B cell (primary cell): ENCODE data around the gene MSH3. TPM values are rescaled to one million over a fixed set of nuclear protein-coding genes. Genes with fewer than 3 reads are reported as not detected.
A peak's percentile ranks its signal among the peaks of the same experiment; 100 is the strongest.

Experiments
- ATAC-seq: fragments of 200-7000 bp; cut with Tn5 transposase; one replicate; pipeline ENCODE4 v1.10.0; 2021; ENCODE audit warnings: low read depth, mild to moderate bottlenecking, moderate number of reproducible peaks, moderate library complexity
- CTCF ChIA-PET: fragments of 350-600 bp; sonication (Branson Sonifier 250); formaldehyde crosslinking; loops from one replicate; lab custom pipeline; 2021; ENCODE audit warnings: antibody characterized with exemption, inconsistent platforms; lab: Charles Lee
- POLR2A ChIA-PET: fragments of 350-600 bp; sonication (Branson Sonifier 250); formaldehyde crosslinking; loops from one replicate; lab custom pipeline; 2021; ENCODE audit warnings: antibody characterized with exemption; lab: Charles Lee
- DNase-seq: peaks from one replicate; pipeline ENCODE4 v3.0.0; 2013
- H2AFZ ChIP-seq: 2 replicates; pipeline ENCODE4 v1.6.1; 2012; ENCODE audit warnings: mild to moderate bottlenecking, low read depth, low read length; ENCODE audit not compliant: insufficient read depth, poor library complexity, severe bottlenecking
- H3K27ac ChIP-seq, 2 donors: 1 replicate in 1 of 2; 2 replicates in 1 of 2; pipeline ENCODE4 v1.5.1; 2012 to 2013; ENCODE audit warnings: low read length in 2 of 2, mild to moderate bottlenecking in 2 of 2, moderate library complexity in 1 of 2
- H3K27me3 ChIP-seq, 4 experiments: fragments of 200-600 bp in 1 of 4; sonication (generic) in 1 of 4; replicated peaks in 1 of 4; 1 replicate in 2 of 4; 2 replicates in 2 of 4; pipeline versions ENCODE4 v1.6.1 to v1.7.0; 2013 to 2016; ENCODE audit warnings: low read length in 3 of 4, mild to moderate bottlenecking in 2 of 4, mixed read lengths in 1 of 4, moderate library complexity in 1 of 4; ENCODE audit not compliant: insufficient read depth in 4 of 4, control insufficient read depth in 3 of 4; ENCODE audit errors: control extremely low read depth in 1 of 4
- H3K36me3 ChIP-seq, 2 experiments: replicated peaks in 1 of 2; 1 replicate in 1 of 2; 2 replicates in 1 of 2; pipeline versions ENCODE4 v1.6.1 to v1.7.1; 2013; ENCODE audit warnings: low read length in 1 of 2; ENCODE audit not compliant: insufficient read depth in 2 of 2, control insufficient read depth in 1 of 2; ENCODE audit errors: control extremely low read depth in 1 of 2, extremely low read depth in 1 of 2
- H3K4me1 ChIP-seq, 2 donors: fragments of 200-600 bp in 1 of 2; sonication (generic) in 1 of 2; 1 replicate in 1 of 2; 2 replicates in 1 of 2; pipeline versions ENCODE4 v1.5.1 to v1.6.1; 2013 to 2017; ENCODE audit warnings: low read length in 2 of 2; ENCODE audit not compliant: control insufficient read depth in 2 of 2, insufficient read depth in 2 of 2
- H3K4me2 ChIP-seq: replicated peaks from 2 replicates; pipeline ENCODE3; 2012; ENCODE audit warnings: mild to moderate bottlenecking, low read depth, low read length; ENCODE audit not compliant: poor library complexity, severe bottlenecking
- H3K4me3 ChIP-seq, 5 experiments: fragments of 200-600 bp in 1 of 5; sonication (generic) in 1 of 5; 1 replicate in 3 of 5; 2 replicates in 2 of 5; pipeline versions ENCODE4 v1.5.1 to v1.7.0; 2011 to 2016; ENCODE audit warnings: low read length in 4 of 5, mild to moderate bottlenecking in 4 of 5, low read depth in 2 of 5, control low read depth in 1 of 5, moderate library complexity in 1 of 5; ENCODE audit not compliant: insufficient read depth in 1 of 5; ENCODE audit errors: control extremely low read depth in 1 of 5, extremely low read depth in 1 of 5
- H3K79me2 ChIP-seq: fragments of 200-600 bp; sonication (generic); one replicate; pipeline ENCODE4 v1.6.0; 2016; ENCODE audit warnings: low read length; ENCODE audit not compliant: control insufficient read depth, insufficient read depth
- H3K9ac ChIP-seq: fragments of 200-600 bp; sonication (generic); 2 replicates; pipeline ENCODE4 v1.6.1; 2017; ENCODE audit warnings: mild to moderate bottlenecking, low read length, moderate library complexity
- H3K9me3 ChIP-seq, 3 donors: one replicate each; pipeline versions ENCODE4 v1.6.1 to v1.7.1; 2013; ENCODE audit warnings: low read length in 2 of 3; ENCODE audit not compliant: control insufficient read depth in 2 of 3, insufficient read depth in 1 of 3; ENCODE audit errors: control extremely low read depth in 1 of 3
- H4K20me1 ChIP-seq: 2 replicates; pipeline ENCODE4 v1.6.0; 2012; ENCODE audit warnings: mild to moderate bottlenecking, low read length; ENCODE audit not compliant: insufficient read depth, control insufficient read depth, poor library complexity, severe bottlenecking
- H3K27ac Mint-ChIP-seq: one replicate; pipeline ENCODE4 v1.8.0; 2021; ENCODE audit warnings: mixed read lengths
- H3K27me3 Mint-ChIP-seq: one replicate; pipeline ENCODE4 v1.8.0; 2021; ENCODE audit warnings: mixed read lengths
- H3K4me1 Mint-ChIP-seq: one replicate; pipeline ENCODE4 v1.8.0; 2021; ENCODE audit warnings: mixed read lengths
- H3K4me3 Mint-ChIP-seq: one replicate; pipeline ENCODE4 v1.8.0; 2021; ENCODE audit warnings: mixed read lengths
- H3K9me3 Mint-ChIP-seq: one replicate; pipeline ENCODE4 v1.8.0; 2022; ENCODE audit warnings: mixed read lengths; ENCODE audit not compliant: insufficient read depth
- CTCF ChIP-seq: fragments of 200-600 bp; IDR thresholded peaks from one replicate; pipeline ENCODE4 v1.8.0; 2022; ENCODE audit warnings: antibody characterized with exemption, mild to moderate bottlenecking
- EZH2 ChIP-seq: IDR thresholded peaks from 2 replicates; pipeline ENCODE4 v1.6.1; 2012; ENCODE audit warnings: borderline replicate concordance, low read depth, mild to moderate bottlenecking, moderate library complexity, low read length; ENCODE audit not compliant: insufficient read depth, poor library complexity, severe bottlenecking
- WGBS: methylation state at CpG from one replicate; pipeline ENCODE4 v1.1.5; 2013; ENCODE audit warnings: missing lambda C conversion rate; ENCODE audit not compliant: insufficient coverage; 5-methylcytosine and 5-hydroxymethylcytosine counted together
- intact Hi-C: fragments of 100-400 bp; cut with micrococcal nuclease; formaldehyde crosslinking; loops from one replicate; pipeline ENCODE4 v1.10.0; 2022
- polyA plus RNA-seq: library from polyadenylated mRNA; depleted of rRNA; stranded (reverse); fragments of >200 nt; gene quantifications from 2 replicates; pipeline ENCODE4 v1.2.3, GENCODE V29; 2012
- total RNA-seq, 2 donors: library from RNA; stranded (reverse); fragments of 120-200 nt in 1 of 2; gene quantifications; 1 replicate in 1 of 2; 2 replicates in 1 of 2; pipeline versions ENCODE4 v1.2.3 to v1.2.4, GENCODE V29; 2013 to 2022

MSH3 gene
- total and polyA plus RNA-seq, 2 donors (not counting 1 experiment from before 2014, with no cell fraction given) = 3.5 to 26.3 TPM

- ATAC-seq = no peak
- H3K4me1 ChIP-seq = peaks cover 17 to 21% of the 10 kb centered on the region in 2 donors
- 59% methylated on average over 6 of the region's 8 CpGs for WGBS
- no peaks in the 10 kb centered on the region for H3K27me3 ChIP-seq
- H3K9ac ChIP-seq = peak overlapping the region; percentile 88
- peaks cover 25% of the 10 kb centered on the region for H3K79me2 ChIP-seq
- Mint-ChIP-seq H3K4me1 (peaks cover 23% of the 10 kb centered on the region), H3K4me3 (peak overlapping the region; percentile 93), H3K27ac (no peak overlapping the region), H3K27me3 (no peaks in the 10 kb centered on the region), H3K9me3 (no peaks in the 10 kb centered on the region)
- intact Hi-C loops = loop anchor here (5.0 kb wide), 1 partner anchor 1624 kb away; the partner anchor contains the start of gene RPS23
- peaks cover 2 to 13% of the 10 kb centered on the region in 2 experiments for H3K36me3 ChIP-seq
- no peak for TF ChIP-seq CTCF
- no peak overlapping the region for H3K27ac ChIP-seq
- H3K4me2 ChIP-seq = peak overlapping the region; percentile 76
- CTCF ChIA-PET = no interaction called here
- POLR2A ChIA-PET = no interaction called here
- no peak overlapping the region for H2AFZ ChIP-seq
- H3K4me3 ChIP-seq = peak overlapping the region in 2 of 5 experiments; percentile 74 to 90
- peaks cover 15% of the 10 kb centered on the region for H4K20me1 ChIP-seq
- no peak for DNase-seq
- H3K9me3 ChIP-seq = no peaks in the 10 kb centered on the region
Observed at GRCh38 chr5:80653502-80653901, 950 bp upstream of the MSH3 start.

DNA sequence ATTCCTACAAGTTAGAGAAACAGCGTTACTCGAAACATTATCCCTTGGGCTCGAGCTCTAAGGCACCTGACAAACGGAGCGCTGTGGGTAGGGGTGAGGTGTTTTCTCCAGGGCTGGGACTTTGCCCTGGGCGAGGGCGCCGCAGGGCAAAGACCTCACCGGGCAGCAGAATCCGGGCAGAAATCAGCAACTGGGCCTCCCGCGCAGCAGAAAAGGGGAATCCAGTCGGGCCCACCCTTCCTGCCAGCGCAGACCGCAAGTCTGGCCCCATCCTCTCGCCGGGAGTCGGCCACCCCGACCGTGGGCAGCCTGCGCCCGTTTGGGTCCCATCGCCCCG is 430 bp upstream of the MSH3 start:
- Histone ChIP-seq H3K9ac (peak overlapping the region; percentile 88), H4K20me1 (peaks cover 15% of the 10 kb centered on the region), H3K79me2 (peaks cover 27% of the 10 kb centered on the region), H3K27me3 (no peaks in the 10 kb centered on the region), H3K9me3 (no peaks in the 10 kb centered on the region), H3K4me3 (peak overlapping the region; percentile 50 to 90 (median 74)), H3K36me3 (peaks cover 2 to 13% of the 10 kb centered on the region in 2 experiments), H2AFZ (no peak overlapping the region), H3K4me2 (peak overlapping the region; percentile 76), H3K4me1 (peaks cover 17 to 21% of the 10 kb centered on the region in 2 donors), H3K27ac (peak overlapping the region in 1 of 2 donors; percentile 24)
- no peaks in the 10 kb centered on the region for H3K9me3 Mint-ChIP-seq
- intact Hi-C loops = loop anchor here (5.0 kb wide), 1 partner anchor 1623 kb away; the partner anchor contains the start of gene RPS23
- H3K27me3 Mint-ChIP-seq = no peaks in the 10 kb centered on the region
- H3K4me3 Mint-ChIP-seq = peak overlapping the region; percentile 93
- ChIA-PET CTCF (no interaction called here), POLR2A (no interaction called here)
- H3K27ac Mint-ChIP-seq = no peak overlapping the region
- H3K4me1 Mint-ChIP-seq = peaks cover 23% of the 10 kb centered on the region
- no peak for ATAC-seq
- TF ChIP-seq EZH2 = no peak
- TF ChIP-seq CTCF = no peak
- no peak for DNase-seq
- WGBS = under 1% methylated on average over 24 of the region's 24 CpGs
